Activated T-cell treated with anti-CD3 and anti-CD28 coated beads, Interleukin-2, amount 50 U/mL, for 72 hours (primary cell): ENCODE data around the gene TRPM8. TPM values are rescaled to one million over a fixed set of nuclear protein-coding genes. Genes with fewer than 3 reads are reported as not detected.
A peak's percentile ranks its signal among the peaks of the same experiment; 100 is the strongest.
"Not testable (repeated sequence)": the region's sequence is repeated elsewhere in the genome, so short reads cannot be mapped to it uniquely, and the experiment has no call there.

Source experiments
- ATAC-seq, 2 donors: fragments of 150-1000 bp; cut with Tn5 transposase; replicated peaks in 1 of 2; 2 replicates each; pipeline ENCODE4 v1.10.0; 2021; ENCODE audit warnings: moderate library complexity in 2 of 2, mild to moderate bottlenecking in 1 of 2
- DNase-seq, 2 donors: peaks; one replicate each; pipeline ENCODE4 v3.0.0; 2021 to 2022; ENCODE audit warnings: mixed read lengths in 1 of 2
- H3K27ac Mint-ChIP-seq: one replicate; pipeline ENCODE4 v1.8.0; 2022; ENCODE audit warnings: mild to moderate bottlenecking, moderate library complexity, mixed read lengths
- H3K27me3 Mint-ChIP-seq: one replicate; pipeline ENCODE4 v1.8.0; 2022; ENCODE audit warnings: low read depth, mixed read lengths
- H3K36me3 Mint-ChIP-seq, 2 donors: one replicate each; pipeline ENCODE4 v1.8.0; 2022; ENCODE audit warnings: mixed read lengths in 2 of 2, mild to moderate bottlenecking in 1 of 2; ENCODE audit not compliant: insufficient read depth in 2 of 2
- H3K4me1 Mint-ChIP-seq: one replicate; pipeline ENCODE4 v1.8.0; 2022; ENCODE audit warnings: low read depth, mixed read lengths
- H3K4me3 Mint-ChIP-seq, 2 donors: one replicate each; pipeline ENCODE4 v1.8.0; 2022; ENCODE audit warnings: mild to moderate bottlenecking in 2 of 2, mixed read lengths in 2 of 2, moderate library complexity in 2 of 2
- H3K9me3 Mint-ChIP-seq, 2 donors: one replicate each; pipeline ENCODE4 v1.8.0; 2022; ENCODE audit warnings: mixed read lengths in 2 of 2
- total RNA-seq, 2 donors: library from RNA; stranded (reverse); gene quantifications; one replicate each; pipeline ENCODE4 v1.2.3, GENCODE V29; 2022

Gene TRPM8
- total RNA-seq, 2 donors from 2014 or later: not detected

GRCh38 chr2:233942731-233943130, 25.6 kb downstream of the TRPM8 start:
- H3K4me1 Mint-ChIP-seq: peaks cover 21% of the 10 kb centered on the region
- peaks cover 2% of the 10 kb centered on the region in 2 donors for H3K9me3 Mint-ChIP-seq
- DNase-seq (no peak), ATAC-seq (no peak)
- H3K27ac Mint-ChIP-seq: no peak overlapping the region
- H3K27me3 Mint-ChIP-seq: peaks cover 48% of the 10 kb centered on the region
- H3K36me3 Mint-ChIP-seq: peaks cover 0 to 3% of the 10 kb centered on the region in 2 donors
- no peak overlapping the region for H3K4me3 Mint-ChIP-seq

- ATAC-seq: no peak
- peaks cover 0 to 3% of the 10 kb centered on the region in 2 donors for H3K36me3 Mint-ChIP-seq
- H3K27me3 Mint-ChIP-seq: peaks cover 40% of the 10 kb centered on the region
- H3K4me3 Mint-ChIP-seq: no peak overlapping the region
- H3K4me1 Mint-ChIP-seq: peaks cover 11% of the 10 kb centered on the region
- DNase-seq: no peak
- peaks cover 2% of the 10 kb centered on the region in 2 donors for H3K9me3 Mint-ChIP-seq
- no peak overlapping the region for H3K27ac Mint-ChIP-seq
Observed at GRCh38 chr2:233944269-233944668, 27.1 kb downstream of the TRPM8 start.

- Mint-ChIP-seq H3K4me1 (peaks cover 9% of the 10 kb centered on the region), H3K4me3 (no peak overlapping the region), H3K27me3 (peaks cover 35% of the 10 kb centered on the region), H3K9me3 (peaks cover 2% of the 10 kb centered on the region in 2 donors), H3K36me3 (peaks cover 0 to 3% of the 10 kb centered on the region in 2 donors), H3K27ac (no peak overlapping the region)
- ATAC-seq: no peak
- DNase-seq: no peak
Observed at GRCh38 chr2:233944722-233945121, 27.5 kb downstream of the TRPM8 start.

- H3K27me3 Mint-ChIP-seq: peaks cover 32% of the 10 kb centered on the region
- no peak overlapping the region for H3K4me3 Mint-ChIP-seq
- peaks cover 0 to 3% of the 10 kb centered on the region in 2 donors for H3K36me3 Mint-ChIP-seq
- H3K9me3 Mint-ChIP-seq: peaks cover 2% of the 10 kb centered on the region in 2 donors
- DNase-seq (no peak), ATAC-seq (no peak)
- H3K4me1 Mint-ChIP-seq: peaks cover 9% of the 10 kb centered on the region
- no peak overlapping the region for H3K27ac Mint-ChIP-seq
Observed at GRCh38 chr2:233945146-233945545, 28.0 kb downstream of the TRPM8 start.

- Mint-ChIP-seq H3K9me3 (peaks cover 0 to 2% of the 10 kb centered on the region in 2 donors), H3K27ac (no peak overlapping the region), H3K36me3 (peaks cover 0 to 1% of the 10 kb centered on the region in 2 donors), H3K27me3 (peaks cover 39% of the 10 kb centered on the region), H3K4me1 (no peaks in the 10 kb centered on the region), H3K4me3 (no peak overlapping the region)
- DNase-seq (no peak), ATAC-seq (no peak)
Observed at GRCh38 chr2:233950078-233950825, 33.1 kb downstream of the TRPM8 start.

- no peak overlapping the region for H3K4me3 Mint-ChIP-seq
- H3K36me3 Mint-ChIP-seq: no peaks in the 10 kb centered on the region
- no peak overlapping the region for H3K27ac Mint-ChIP-seq
- no peaks in the 10 kb centered on the region for H3K9me3 Mint-ChIP-seq
- H3K4me1 Mint-ChIP-seq: no peaks in the 10 kb centered on the region
- DNase-seq (no peak), ATAC-seq (no peak)
- H3K27me3 Mint-ChIP-seq: peaks cover 33% of the 10 kb centered on the region
Observed at GRCh38 chr2:233952335-233952734, 35.2 kb downstream of the TRPM8 start.

GRCh38 chr2:233953087-233953801, 36.1 kb downstream of the TRPM8 start:
- no peaks in the 10 kb centered on the region for H3K4me1 Mint-ChIP-seq
- no peak overlapping the region for H3K4me3 Mint-ChIP-seq
- no peak overlapping the region for H3K27ac Mint-ChIP-seq
- DNase-seq (no peak), ATAC-seq (no peak)
- no peaks in the 10 kb centered on the region for H3K36me3 Mint-ChIP-seq
- peaks cover 29% of the 10 kb centered on the region for H3K27me3 Mint-ChIP-seq
- H3K9me3 Mint-ChIP-seq: no peaks in the 10 kb centered on the region

GRCh38 chr2:233960203-233960602, 43.0 kb downstream of the TRPM8 start:
- H3K27ac Mint-ChIP-seq: no peak overlapping the region
- ATAC-seq (peak; percentile 58 to 76), DNase-seq (no peak)
- H3K9me3 Mint-ChIP-seq: no peaks in the 10 kb centered on the region
- no peaks in the 10 kb centered on the region for H3K27me3 Mint-ChIP-seq
- H3K4me1 Mint-ChIP-seq: peaks cover 10% of the 10 kb centered on the region
- no peaks in the 10 kb centered on the region for H3K36me3 Mint-ChIP-seq
- no peak overlapping the region for H3K4me3 Mint-ChIP-seq

GRCh38 chr2:233961905-233962304, 44.7 kb downstream of the TRPM8 start:
- Mint-ChIP-seq H3K4me1 (peaks cover 10% of the 10 kb centered on the region), H3K27me3 (no peaks in the 10 kb centered on the region), H3K4me3 (no peak overlapping the region), H3K27ac (no peak overlapping the region), H3K36me3 (no peaks in the 10 kb centered on the region), H3K9me3 (no peaks in the 10 kb centered on the region)
- DNase-seq: no peak
- no peak for ATAC-seq

GRCh38 chr2:233964581-233964980, 47.4 kb downstream of the TRPM8 start:
- Mint-ChIP-seq H3K27me3 (no peaks in the 10 kb centered on the region), H3K36me3 (no peaks in the 10 kb centered on the region), H3K9me3 (no peaks in the 10 kb centered on the region), H3K27ac (no peak overlapping the region), H3K4me1 (peaks cover 18% of the 10 kb centered on the region), H3K4me3 (no peak overlapping the region)
- DNase-seq (no peak), ATAC-seq (no peak)

GRCh38 chr2:233965032-233965603, 47.9 kb downstream of the TRPM8 start:
- ATAC-seq (no peak), DNase-seq (no peak)
- H3K27me3 Mint-ChIP-seq: no peaks in the 10 kb centered on the region
- H3K9me3 Mint-ChIP-seq: no peaks in the 10 kb centered on the region
- peaks cover 16% of the 10 kb centered on the region for H3K4me1 Mint-ChIP-seq
- no peak overlapping the region for H3K4me3 Mint-ChIP-seq
- no peaks in the 10 kb centered on the region for H3K36me3 Mint-ChIP-seq
- H3K27ac Mint-ChIP-seq: no peak overlapping the region

- DNase-seq, H3K36me3 Mint-ChIP-seq, H3K27ac Mint-ChIP-seq, H3K4me3 Mint-ChIP-seq, ATAC-seq, H3K9me3 Mint-ChIP-seq, H3K27me3 Mint-ChIP-seq: not testable (repeated sequence)
- H3K4me1 Mint-ChIP-seq: peaks cover 11% of the 10 kb centered on the region
Observed at GRCh38 chr2:233965646-233966045, 48.5 kb downstream of the TRPM8 start.

GRCh38 chr2:233966388-233966787, 49.2 kb downstream of the TRPM8 start:
- Mint-ChIP-seq H3K4me3 (no peak overlapping the region), H3K4me1 (peaks cover 8% of the 10 kb centered on the region), H3K9me3 (no peaks in the 10 kb centered on the region), H3K36me3 (no peaks in the 10 kb centered on the region), H3K27me3 (no peaks in the 10 kb centered on the region), H3K27ac (no peak overlapping the region)
- DNase-seq (no peak), ATAC-seq (no peak)
